Left kidney (tissue), 2 donors: Measurements from ENCODE around the gene IFIT3. TPM values are rescaled to one million over a fixed set of nuclear protein-coding genes. Genes with fewer than 3 reads are reported as not detected.
"Not testable (repeated sequence)": the region's sequence is repeated elsewhere in the genome, so short reads cannot be mapped to it uniquely, and the experiment has no call there.

Experiments
- DNase-seq: peaks from one replicate; pipeline ENCODE4 v3.0.0-alpha.2; 2013
- polyA plus RNA-seq: library from polyadenylated mRNA; unstranded; fragments of 120-200 nt; gene quantifications from one replicate; pipeline ENCODE4 v1.2.1, GENCODE V29; 2013; ENCODE audit not compliant: insufficient read length

The IFIT3 gene
- polyA plus RNA-seq, 1 donor, result 14.2 TPM

- DNase-seq, result no peak
Measured at GRCh38 chr10:89335226-89335625, 7.4 kb downstream of the IFIT3 start.

GRCh38 chr10:89336241-89336640 is 8.4 kb downstream of the IFIT3 start:
- no peak for DNase-seq

GRCh38 chr10:89337484-89337883 is 9.7 kb downstream of the IFIT3 start:
- DNase-seq, result no peak

GRCh38 chr10:89338713-89339112 is 10.9 kb downstream of the IFIT3 start:
- no peak for DNase-seq

GRCh38 chr10:89339875-89340274 is 12.1 kb downstream of the IFIT3 start:
- no peak for DNase-seq

- DNase-seq, result no peak
Measured at GRCh38 chr10:89341649-89342048, 13.9 kb downstream of the IFIT3 start.

GRCh38 chr10:89342206-89342958 is 14.6 kb downstream of the IFIT3 start:
- no peak for DNase-seq

GRCh38 chr10:89343089-89343767 is 15.4 kb downstream of the IFIT3 start:
- no peak for DNase-seq

GRCh38 chr10:89344156-89344555 is 16.4 kb downstream of the IFIT3 start:
- no peak for DNase-seq

- no peak for DNase-seq
Measured at GRCh38 chr10:89345367-89346000, 17.7 kb downstream of the IFIT3 start.

GRCh38 chr10:89346405-89347254 is 18.8 kb downstream of the IFIT3 start:
- no peak for DNase-seq

- DNase-seq, result no peak
Measured at GRCh38 chr10:89347701-89348457, 20.1 kb downstream of the IFIT3 start.

- no peak for DNase-seq
Measured at GRCh38 chr10:89348481-89348880, 20.7 kb downstream of the IFIT3 start.

- DNase-seq, result no peak
Measured at GRCh38 chr10:89348975-89349374, 21.2 kb downstream of the IFIT3 start.

GRCh38 chr10:89350631-89351315 is 23.0 kb downstream of the IFIT3 start:
- DNase-seq, result not testable (repeated sequence)

- no peak for DNase-seq
Measured at GRCh38 chr10:89351412-89351779, 23.6 kb downstream of the IFIT3 start.

GRCh38 chr10:89351780-89352597 is 24.2 kb downstream of the IFIT3 start:
- no peak for DNase-seq

- no peak for DNase-seq
Measured at GRCh38 chr10:89352802-89353201, 25.0 kb downstream of the IFIT3 start.

- DNase-seq, result no peak
Measured at GRCh38 chr10:89355394-89355931, 27.7 kb downstream of the IFIT3 start.

- no peak for DNase-seq
Measured at GRCh38 chr10:89357096-89357495, 29.3 kb downstream of the IFIT3 start.
